HTERT RPE-1 (cell line): ENCODE data around the gene MRPL32.

Experiments used
- in situ Hi-C: fragments of 300-500 bp; cut with MboI; formaldehyde crosslinking; loops from 4 replicates; pipeline ENCODE4 v1.14.3; 2020; ENCODE audit warnings: low sequenced_read_pairs

The MRPL32 gene

DNA sequence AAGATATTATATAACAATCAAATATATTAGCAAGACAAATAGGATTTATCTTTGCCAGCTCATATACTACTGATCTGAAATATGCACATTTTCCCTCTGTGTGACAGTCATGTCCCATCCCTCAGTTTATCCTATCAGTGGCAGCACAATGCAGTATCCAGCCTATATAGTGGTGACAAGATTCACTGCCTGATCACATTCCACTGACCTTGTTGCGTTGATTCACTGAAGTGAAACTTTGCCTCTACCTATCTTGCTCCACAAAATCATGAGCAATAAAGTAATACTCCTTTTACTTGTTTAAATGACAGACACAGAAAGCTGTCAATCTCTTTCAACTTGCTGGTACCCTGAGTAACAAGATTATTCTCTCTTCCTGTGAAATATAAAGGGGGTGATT is 6.5 kb upstream of the MRPL32 start:
- in situ Hi-C loops: no loop called here

DNA sequence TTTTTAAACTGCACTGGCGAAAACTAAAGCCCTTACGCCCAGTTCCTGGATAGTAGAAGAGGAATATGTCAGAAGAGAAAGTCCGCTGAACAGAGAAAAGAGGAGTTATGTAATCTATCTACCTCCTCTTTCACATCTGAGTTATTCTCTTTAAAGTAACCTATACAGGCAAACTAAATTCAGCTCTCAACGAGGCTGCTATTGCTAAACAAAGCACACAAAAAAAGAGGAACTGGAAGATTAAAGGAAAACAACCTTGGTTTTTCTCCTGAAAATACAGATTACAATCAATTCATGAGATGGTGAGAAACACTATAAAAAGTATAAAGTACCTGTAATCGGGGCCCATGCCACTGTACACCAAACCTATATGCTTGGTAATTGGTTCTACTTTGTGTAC is 6.0 kb upstream of the MRPL32 start:
- in situ Hi-C loops: no loop called here

DNA sequence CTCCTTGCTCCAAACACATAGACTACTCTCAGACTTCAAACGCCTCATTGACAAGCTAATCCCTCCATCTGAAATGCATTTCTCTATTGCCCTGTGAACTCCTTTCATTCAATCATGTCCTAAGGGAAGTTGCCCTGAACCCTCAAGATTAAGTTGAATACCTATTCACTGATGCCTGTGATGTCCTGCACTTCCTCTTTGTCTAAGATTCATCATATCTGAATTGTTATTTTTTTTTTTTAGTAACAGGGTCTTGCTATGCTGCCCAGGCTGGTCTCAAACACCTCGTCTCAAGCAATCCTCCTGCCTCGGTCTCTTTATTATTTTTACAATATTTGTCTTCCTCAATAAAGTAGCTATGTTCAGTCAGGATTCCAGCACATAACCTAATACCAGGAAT is 3.4 kb upstream of the MRPL32 start:
- in situ Hi-C loops: no loop called here

DNA sequence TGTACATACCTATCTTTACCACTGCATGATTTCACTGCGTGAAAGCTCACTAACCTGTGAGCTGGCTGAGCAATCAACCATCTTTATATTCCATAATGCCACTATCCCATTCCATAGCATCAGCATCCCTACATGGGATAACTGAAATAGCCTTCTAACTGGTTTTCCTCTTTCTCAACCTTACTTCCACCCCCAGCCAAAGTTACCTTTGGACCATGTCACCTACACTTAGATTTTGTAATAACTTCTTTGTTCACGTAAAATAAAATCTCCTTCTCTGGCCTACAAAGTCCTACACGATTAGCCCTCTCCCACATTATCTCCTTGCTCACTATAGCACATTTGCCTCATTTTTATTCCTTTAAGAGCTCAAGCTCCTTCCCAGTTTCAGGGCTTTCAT is 2.7 kb upstream of the MRPL32 start:
- in situ Hi-C loops: no loop called here

DNA sequence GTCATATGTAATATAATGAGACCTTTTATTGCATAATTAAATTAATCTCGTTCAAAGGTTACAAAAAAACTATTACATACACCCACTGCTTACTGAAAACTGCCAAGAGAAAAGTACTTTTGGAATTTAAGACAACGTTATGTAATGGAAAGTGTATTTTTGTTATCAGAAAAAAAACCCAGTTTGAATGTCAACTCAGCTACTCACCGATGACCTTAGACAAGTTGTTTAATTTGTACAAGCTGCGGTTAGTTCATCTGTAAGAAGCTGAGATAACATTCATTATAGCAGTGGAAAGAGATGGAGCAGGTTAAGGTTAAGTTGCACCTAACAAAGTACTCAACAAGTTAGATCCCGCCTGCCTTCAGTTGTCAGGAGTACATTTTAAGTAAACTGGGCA is 1.3 kb upstream of the MRPL32 start:
- in situ Hi-C loops: no loop called here

DNA sequence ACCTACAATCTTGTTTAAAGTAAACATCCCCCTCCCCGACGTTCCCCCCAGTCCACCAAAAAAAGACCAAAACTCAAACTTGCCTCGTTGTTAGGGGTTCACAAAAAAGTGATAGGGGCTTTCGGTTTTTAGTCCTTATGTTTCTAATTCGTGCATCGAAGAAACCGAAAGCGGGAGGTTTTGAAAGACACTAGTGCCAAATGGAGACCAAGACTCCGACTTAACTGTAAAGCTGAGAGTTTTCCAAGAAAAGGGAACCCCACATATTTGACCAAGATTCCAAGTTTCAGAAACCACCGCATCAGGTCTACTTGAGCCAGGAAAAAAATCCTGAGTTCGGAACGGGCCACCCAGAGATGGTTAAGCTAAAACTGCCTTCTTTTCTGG is 736 bp upstream of the MRPL32 start:
- in situ Hi-C loops: no loop called here

DNA sequence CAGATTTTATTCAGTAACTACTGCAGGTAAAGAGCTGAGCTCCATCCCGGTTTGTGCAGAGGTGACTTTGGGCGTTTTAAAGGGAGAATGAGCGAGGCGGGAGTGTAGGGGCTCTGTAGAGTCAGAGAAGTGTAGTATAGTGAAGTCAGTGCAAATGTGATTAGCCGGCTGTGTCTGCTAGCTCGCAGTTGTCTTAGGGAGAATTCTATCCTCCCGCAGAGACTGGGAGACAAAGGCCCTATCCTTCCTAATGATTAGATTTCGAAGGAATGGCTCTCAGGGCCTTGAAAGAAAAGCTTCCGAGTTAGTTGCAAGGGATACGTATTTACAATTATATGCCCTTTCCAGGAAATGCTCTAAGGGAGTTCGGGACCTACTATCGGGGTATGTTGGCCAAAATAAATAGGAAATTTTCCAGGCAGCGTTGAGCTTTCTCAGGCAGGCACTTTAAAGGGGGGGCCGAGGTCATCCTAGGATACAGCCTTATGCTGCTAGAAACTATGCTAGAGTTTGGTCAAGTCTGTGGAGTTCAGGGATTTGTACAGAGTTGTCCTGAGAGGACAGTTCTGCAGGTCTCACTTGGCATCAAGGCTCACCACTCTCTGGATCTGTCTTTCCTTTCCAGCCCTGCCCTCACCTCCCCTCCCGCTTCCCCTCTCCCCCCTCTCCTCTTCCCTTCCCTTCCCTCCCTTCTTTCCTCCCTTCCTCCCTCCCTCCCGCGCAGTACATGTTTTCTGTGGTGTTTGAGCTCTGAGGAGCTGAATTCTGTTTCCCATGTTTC is 825 bp downstream of the MRPL32 start:
- in situ Hi-C loops: no loop called here

DNA sequence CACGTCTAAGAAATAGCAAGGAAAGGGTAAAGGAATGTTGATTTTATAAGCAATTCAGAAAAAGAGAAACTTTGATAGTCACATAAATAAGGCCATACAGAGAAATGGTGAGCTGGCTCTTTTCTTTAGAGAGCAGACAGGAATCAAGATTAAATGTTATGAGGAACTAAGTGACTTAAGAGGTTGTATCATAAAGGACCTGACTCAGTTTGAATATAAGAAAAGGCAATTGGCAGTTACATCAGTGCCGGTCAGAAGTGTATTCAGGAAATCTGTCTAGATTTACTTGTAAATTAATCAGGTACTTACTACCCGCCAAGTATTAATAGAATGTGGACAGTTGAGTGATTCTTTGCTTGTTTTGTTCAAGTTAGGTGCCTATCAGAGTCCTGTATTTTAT is 2.1 kb downstream of the MRPL32 start:
- in situ Hi-C loops: no loop called here

DNA sequence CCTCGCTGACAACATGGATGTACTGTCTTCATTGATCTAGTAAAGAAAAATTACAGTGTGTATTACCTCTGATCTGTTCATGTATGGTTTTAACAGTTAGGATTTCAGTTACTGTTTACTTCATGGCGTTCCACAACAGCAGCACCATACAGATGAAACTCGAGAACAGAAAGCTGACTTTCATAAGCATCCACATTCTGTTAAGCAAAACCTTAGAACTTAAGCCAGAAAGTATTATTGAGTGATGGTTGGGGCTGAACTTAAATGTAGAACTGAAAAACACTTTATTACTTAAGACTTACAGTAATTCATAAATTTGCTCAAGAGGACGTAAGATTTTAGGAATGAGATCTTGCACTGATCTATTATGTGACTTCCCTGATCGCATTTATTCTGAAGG is 3.7 kb downstream of the MRPL32 start:
- in situ Hi-C loops: no loop called here

DNA sequence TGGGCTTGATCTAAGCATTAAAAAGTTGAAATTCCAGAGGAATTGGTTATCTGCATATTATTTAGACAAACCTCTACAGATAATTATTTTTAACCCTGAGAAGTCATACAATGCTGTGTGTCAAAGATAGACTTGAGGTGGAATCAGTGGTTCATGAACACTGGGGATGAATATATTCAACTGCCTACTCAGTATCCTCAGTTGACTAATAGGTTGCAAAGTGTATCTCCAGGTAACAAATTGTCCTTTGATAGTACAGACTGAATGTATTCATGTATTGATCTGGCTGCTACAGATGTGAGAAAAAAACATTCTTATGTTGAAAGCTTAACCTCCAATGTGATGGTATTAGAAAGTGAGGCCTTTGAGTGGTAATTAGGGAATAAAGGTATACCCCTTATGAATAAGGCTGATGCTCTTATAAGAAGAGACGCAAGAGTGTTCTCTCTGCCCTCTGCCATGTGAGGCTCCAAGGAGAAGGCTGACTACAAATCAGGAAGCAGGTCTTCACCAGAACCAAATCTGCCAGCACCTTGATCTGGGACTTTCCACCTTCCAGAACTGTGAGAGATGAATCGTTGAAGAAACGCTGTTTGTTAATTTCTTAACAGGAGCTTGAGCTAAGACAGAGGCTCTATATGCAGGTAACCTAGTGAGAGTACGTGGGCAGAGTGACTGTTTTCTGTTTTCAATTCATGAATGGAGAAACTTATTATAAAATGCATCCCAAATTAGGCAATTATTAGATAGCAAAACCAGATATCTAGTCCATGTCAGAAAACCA is 7.5 kb downstream of the MRPL32 start:
- in situ Hi-C loops: no loop called here

DNA sequence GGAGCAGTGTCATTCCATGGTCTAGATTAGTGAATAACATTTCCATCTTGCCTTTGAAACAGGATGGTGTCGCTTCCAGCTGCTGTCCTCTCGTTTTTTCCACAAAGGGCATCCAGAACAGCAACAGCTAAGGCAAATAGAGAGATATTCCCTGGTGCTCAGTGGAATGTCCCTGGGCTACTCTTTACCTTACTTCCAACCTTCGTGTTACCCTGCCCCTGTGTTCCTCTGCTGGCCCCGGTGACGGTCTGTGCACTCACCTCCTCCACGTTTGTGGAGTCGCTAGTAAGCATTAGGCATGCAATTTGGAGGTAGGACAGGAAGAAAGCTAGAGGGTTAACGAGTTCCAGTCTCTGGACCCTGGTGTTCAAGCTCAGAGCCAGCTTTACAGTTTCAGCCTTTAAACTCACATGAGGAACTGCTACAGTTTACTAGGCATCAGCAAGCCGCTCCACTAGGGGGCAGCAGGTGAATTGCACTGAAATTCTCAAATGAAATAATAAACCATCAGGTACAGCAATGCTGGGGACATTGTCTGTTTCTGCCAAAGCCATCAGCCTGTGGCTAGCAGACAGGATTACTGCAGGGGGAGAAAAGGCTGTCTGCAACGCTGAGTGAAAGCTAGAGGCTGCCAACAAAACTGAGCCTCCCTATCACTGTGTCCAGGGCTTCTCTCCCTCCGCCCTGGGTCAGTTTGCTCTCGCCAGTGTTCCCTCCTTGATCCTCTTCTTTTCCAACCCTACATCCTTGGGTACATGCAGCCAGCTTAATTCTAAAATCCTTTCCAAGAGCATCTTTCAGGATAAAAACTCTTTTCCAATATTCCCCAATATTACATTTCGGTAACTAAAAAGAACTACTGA is 9.0 kb downstream of the MRPL32 start:
- in situ Hi-C loops: no loop called here

DNA sequence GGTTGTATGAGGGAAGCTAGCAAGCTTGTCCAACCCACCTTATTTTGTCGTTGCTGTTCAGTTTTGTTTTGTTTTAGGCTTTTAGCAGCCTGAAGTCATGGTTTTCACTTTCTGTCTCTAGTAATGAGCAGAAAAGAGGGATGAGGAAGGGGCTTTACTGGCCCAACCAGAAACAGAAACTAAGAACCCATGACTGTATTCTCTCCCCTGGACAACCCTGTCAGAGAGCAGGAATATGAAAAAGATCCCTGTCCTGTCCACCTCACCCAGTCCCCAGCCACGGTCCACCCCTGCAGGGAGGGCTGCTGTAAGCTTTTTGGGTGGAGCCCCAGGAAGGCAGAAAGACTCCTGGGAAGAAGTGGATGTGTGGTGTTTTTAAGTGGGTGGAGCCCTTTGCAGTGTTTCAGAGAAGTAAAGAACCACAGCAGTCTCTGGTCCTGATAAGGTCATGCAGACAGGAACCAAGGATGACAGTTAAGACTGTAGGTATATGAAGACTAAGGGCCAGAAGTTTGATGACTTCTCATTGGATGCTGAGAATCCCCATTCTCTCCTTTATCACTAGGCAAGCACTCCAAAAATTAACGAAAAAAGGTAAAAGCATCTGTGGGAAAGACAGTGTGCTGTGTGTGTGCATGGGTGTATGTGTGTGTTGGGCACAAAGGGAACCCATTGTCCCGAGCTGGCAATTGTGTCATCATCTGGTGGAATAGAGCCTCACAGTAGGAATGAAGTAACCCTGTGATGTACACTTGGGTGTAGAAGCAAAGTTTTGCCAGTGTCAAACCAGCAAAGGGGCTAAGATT is 13.8 kb downstream of the MRPL32 start:
- in situ Hi-C loops: no loop called here

DNA sequence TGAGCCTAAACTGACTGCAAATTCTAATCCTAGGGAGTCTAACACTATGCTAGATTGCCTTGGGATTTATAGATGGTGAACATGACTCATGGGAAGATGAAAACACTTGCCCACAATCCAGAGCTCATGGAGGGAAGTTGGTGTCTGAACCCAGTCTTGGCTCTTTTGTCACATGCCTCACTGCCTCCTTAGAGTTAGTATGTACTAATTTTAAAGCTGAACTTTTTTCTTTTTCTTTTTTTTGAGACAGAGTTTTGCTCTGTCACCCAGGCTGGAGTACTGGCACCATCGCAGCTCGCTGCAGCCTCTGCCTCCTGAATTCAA is 14.4 kb downstream of the MRPL32 start:
- in situ Hi-C loops: no loop called here

DNA sequence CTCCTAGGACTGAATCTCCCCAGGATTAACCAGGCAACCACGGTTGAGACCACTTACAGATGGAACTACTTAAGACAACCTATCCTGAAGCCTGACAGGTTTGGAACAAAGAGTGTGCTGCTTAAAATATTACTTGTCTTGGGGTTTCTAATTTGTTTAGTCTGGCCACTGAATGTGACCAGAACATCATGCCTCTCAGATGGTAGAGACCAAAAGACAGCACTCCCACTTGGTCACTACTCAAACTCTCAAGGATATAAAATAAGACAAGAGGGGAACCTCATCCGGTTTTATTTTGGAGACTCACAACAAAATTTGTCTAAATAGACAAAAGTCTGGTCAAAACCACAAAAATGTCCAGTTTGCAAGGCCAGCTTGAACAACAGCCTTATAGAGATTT is 15.3 kb downstream of the MRPL32 start:
- in situ Hi-C loops: no loop called here

DNA sequence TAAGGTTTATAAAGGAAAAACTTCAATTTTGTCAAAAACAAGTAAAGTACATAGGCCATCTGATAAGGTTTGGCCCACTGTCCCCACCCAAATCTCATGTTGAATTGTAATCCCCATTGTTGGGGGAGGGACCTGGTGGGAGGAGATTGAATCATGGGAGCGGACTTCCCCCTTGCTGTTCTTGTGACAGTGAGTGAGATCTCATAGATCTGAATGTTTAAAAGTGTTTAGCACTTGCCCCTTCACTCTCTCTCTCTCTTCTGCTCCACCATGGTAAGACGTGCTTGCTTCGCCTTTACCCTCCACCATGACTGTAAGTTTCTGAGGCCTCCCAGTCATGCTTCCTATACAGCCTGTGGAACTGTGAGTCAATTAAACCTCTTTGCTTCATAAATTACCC is 18.2 kb downstream of the MRPL32 start:
- in situ Hi-C loops: no loop called here

DNA sequence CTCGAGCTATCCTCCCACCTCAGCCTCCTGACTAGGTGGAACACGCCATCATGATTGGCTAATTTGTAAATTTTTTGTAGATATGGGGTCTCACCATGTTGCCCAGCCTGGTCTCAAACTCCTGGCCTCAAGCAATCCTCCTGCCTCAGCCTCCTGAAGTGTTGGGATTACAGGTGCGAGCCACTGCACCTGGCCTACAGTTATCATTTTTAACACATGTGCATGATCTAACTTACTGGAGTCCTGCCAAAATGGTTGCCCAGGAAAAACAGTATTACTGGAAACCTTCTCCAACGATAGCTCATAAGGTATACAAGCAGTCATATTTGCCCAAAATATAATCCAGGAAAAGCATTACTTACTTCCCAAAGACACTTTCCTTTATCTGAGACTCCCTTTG is 20.2 kb downstream of the MRPL32 start:
- in situ Hi-C loops: no loop called here

DNA sequence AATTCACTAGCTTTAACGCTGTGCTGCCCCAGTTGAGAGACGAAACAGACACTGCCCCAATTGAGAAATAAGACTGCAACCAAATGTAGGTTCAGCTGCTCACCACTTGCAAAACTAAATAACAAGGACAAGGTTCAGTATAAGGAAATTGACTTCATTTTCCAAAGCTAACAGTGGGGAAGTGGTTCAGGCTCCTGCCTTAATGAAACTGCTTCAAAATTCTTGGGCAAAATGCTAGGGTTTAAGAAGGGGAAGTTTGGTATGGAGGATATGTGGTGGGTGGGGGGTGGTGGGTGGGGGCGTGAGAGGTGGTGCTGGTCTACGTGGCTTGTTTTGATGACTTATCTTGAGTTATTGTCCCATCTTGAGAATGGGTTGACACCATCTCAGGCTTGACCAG is 21.8 kb downstream of the MRPL32 start:
- in situ Hi-C loops: no loop called here

DNA sequence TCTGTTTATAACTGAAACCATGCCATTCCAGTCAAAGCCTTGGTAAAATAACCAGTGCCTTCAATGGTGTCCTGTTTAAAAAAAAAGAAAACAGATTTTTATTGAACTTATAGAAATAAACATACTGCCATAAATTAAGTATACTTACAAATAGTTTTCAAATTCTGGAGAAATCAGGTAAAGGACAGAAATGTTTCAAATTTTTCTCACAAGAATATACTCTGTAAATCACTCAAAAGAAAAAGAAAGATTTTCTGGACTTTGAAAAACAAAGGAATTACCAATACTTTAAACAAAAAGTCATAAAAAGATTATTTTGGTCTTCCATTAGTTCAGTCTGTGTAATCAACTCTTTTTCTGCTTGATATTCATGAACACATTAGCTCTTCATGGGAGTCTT is 23.9 kb downstream of the MRPL32 start:
- in situ Hi-C loops: no loop called here

DNA sequence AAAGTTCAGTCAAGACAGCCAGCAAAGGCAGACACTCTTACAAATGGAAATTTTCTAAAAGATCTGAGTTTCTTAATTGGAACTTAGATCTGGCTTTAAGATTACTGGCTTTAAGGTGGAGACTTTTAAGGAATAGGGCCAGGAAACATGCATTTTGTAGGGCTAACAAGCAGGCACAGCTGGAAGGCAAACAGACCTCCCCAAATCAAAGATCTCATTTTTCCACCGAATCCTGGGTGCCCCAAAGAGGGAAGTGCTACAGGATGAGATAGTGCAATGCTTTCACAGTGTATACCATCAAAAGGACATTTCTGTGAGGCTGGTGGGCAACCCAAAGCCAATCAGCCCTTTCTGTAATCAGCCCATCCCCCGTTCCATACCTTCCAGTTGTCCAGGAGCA is 27.4 kb downstream of the MRPL32 start:
- in situ Hi-C loops: no loop called here

DNA sequence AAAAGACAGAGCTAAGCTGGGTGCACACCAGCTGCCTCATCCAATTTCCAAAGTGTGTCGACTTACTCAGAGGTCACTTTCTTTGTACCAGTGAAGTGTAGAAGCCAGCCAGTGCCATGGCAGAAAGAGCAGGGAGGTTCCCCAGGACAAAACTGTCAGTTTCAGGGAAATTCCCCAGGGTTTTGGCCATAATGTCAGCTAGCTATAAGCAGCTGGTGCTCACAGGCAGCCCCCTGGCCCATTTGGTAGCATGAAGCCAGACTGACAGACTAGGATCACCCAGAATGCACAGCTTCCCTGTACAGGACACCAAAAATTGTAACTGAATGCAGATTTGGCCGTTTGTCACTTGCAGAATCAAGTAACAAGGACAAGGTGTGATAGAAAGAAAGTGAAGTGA is 28.6 kb downstream of the MRPL32 start:
- in situ Hi-C loops: no loop called here

DNA sequence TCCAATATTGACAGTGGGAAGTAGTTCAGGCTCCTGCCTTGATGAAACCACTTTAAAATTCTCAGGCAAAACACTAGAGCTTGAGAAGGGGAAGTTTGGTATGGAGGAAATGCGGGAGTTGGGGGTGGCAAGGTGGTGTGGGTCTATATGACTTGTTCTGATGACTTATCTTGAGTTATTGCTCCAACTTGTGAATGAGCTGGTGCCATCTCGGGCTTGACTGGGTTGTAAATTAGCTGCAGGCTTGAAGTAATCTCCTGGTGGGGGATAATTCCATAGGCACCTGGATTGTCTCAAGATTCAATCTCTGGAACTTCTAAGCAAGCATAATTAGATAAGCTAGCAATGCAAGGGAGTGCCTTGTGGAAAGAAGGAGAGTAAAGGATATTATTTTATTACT is 29.0 kb downstream of the MRPL32 start:
- in situ Hi-C loops: no loop called here
